GM21526 (cell line): ENCODE data around the gene DKKL1.
"Not testable (repeated sequence)": the region's sequence is repeated elsewhere in the genome, so short reads cannot be mapped to it uniquely, and the experiment has no call there.

ENCODE experiments used
- ATAC-seq: cut with Tn5 transposase; IDR thresholded peaks from one replicate; pipeline ENCODE4 v1.9.1; 2021; ENCODE audit warnings: moderate library complexity; ENCODE audit not compliant: unreplicated experiment, low FRiP score

The DKKL1 gene

GRCh38 chr19:49359851-49360820 is 3.5 kb upstream of the DKKL1 start:
- ATAC-seq, result no peak

DNA sequence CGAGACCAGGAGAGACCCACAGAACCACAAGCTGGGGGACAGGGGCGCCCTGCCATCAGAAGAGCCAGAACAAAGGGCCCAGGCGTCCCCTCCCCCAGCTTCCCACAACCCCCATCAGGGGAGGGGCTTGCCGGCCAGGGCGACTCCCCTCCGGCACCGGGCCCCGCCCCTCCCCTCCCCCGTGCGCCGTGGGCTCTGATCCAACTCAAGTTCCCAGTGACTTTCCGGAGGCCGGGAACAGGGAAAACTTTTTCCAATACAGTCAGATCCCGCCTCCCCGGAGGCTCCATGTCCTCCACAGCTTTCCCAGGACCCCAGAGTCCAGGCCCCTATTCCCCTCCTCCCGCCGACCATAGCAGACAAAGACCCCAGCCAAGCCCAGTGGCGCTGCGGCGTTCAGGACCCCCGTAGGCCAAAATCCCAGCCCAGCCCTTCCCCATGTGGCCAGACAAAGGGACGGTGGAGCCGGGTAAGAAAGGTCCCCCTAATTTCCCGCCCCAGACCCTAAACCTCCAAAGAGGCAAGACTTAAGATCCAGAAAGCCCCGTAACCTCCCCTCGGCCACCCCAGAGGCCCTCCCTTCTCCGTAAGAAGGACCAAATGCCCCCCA is 2.1 kb upstream of the DKKL1 start:
- no peak for ATAC-seq

DNA sequence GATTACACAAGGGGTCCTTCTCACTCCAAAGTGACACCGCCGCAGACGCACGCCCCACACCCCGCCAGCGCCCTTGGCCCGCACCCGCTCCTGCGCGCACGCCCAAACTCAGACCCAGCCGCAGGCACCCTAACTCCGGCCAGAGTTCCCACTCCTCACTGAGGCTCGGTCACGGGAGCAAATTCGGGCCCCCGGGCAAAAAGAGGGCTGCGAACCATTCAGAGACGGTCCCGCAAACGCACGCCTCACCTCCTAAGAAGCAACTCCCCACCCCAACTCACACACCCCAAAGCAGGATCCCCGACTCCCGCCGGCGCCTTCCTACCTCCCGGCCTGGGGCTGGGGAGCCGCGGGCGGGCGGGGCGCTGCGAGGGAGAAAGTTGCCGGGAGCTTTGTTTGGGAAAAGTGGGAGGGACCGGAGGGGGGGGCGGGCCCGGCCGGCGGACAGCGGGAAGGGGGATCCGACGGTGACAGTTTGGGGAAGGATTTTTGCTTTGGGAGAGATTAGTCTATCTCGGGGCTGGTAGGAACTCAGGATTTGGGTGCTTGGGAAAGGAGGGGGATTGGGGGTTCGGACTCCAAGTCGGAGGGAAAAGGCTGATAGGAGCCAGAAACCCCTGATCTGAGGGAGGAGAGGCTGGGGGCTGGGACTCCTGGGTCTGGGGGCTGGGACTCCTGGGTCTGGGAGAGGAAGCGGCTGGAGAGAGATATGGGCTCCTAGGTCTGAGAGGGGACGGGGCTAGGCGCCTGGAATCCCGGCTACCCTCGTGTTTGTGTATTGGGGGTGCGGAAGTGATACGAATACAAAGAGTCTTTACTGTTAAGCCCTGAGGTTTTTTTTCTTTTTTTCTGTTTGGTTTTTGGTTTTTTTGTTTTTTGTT is 1.4 kb upstream of the DKKL1 start, which contains the start of gene TEAD2:
Gene TEAD2, minus strand, starts transcription at position 369 of the 881 bp plus-strand sequence. CDS start 2,341 bp downstream, outside the sequence.
- no peak for ATAC-seq

DNA sequence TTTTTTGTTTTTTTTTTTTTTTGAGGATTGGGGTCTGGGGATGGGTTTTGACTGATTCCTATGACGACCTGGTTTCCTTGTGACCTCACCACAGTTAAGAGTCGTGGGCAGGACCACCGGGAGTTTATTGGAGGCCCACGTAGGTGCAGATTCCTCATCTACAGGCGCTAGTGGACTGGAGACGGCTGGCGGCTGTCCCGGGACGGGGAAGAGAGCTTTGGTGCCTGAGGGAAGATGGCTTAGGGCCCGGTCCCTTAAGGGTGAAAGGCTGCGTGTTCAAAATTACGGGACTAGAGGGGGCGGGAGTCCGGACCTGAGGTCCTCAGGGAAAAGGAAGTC is 779 bp upstream of the DKKL1 start:
- ATAC-seq, result no peak

DNA sequence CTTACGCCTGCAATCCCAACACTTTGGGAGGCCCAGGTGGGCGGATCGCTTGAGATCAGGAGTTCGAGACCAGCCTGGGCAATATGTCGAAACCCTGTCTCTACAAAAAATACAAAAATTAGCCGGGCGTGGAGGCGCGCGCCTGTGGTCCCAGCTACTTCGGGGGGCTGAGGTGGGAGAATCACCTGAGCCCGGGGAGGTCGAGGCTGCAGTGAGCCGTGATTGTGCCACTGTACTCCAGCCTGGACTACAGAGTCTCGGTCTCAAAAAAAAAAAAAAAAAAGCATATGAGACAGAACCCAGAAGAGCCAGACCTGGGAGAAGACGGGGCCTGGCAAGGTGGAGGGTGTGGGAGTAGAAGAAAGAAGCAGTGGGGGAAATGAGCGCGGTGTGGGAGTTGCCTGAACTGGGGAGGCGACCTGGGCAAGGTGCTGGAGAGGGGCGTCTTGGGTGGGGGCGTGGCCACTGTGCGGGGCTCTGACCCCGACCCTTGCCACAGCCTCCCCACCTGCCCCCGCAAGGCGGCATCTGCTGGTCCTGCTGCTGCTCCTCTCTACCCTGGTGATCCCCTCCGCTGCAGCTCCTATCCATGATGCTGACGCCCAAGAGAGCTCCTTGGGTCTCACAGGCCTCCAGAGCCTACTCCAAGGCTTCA is 533 bp downstream of the DKKL1 start:
- no peak for ATAC-seq

DNA sequence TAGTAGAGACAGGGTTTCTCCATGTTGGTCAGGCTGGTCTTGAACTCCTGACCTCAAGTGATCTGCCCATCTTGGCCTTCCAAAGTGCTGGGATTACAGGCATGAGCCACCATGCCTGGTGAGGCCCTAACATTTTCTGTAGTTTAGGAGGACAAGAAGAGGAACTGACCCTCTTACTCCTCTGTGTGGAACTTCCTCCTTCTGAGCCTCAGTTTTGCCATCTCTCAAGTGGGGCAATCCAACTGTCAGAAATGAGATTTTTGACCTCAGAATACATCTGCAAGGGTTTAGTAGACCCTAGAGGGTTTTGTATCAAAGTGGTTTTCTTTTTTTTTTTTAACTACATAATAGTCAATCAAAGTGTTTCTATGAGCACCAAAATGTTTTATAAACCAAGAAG is 2.4 kb downstream of the DKKL1 start:
- ATAC-seq, result no peak

GRCh38 chr19:49368711-49369358 is 5.2 kb downstream of the DKKL1 start:
- ATAC-seq, result no peak

DNA sequence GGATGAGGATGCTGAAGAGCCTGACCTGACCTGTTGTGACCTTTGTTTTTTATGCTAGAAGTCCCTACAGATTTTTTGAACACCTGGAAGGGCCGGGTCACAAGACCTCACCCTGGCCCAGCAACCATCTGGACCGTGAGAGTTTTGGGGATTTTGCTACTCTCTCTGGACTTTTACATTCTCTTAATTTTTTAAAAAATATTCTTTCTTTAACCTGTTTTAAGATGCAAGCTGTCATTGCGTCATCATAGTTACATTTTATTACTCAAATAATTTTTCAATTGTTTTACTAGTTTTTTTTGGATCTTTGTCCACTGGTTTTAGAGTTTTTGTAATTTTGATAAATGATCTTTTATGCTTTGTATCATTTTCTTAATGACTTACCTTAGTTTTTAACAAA is 7.5 kb downstream of the DKKL1 start:
- ATAC-seq, result no peak

GRCh38 chr19:49373174-49373573 is 9.5 kb downstream of the DKKL1 start:
- ATAC-seq, result not testable (repeated sequence)

DNA sequence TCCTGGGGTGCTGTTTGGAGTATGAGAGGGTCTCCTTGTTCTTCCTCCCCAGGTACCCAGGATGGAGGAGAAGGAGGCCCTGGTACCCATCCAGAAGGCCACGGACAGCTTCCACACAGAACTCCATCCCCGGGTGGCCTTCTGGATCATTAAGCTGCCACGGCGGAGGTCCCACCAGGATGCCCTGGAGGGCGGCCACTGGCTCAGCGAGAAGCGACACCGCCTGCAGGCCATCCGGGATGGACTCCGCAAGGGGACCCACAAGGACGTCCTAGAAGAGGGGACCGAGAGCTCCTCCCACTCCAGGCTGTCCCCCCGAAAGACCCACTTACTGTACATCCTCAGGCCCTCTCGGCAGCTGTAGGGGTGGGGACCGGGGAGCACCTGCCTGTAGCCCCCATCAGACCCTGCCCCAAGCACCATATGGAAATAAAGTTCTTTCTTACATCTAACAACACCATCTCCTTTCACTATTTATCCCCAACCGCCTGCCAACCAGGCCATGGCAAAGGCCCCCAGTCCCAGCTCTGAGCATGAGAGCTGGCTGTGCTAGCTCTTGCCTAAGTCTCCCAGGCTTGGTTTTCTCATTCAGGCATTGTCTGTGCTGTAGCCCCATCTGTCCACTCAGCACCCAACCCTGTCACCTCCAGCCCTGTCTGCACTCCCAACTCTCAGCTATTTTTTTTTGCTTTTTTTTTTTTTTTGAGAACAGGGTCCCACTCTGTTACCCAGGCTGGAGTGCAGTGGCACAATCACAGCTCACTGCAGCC is 11.2 kb downstream of the DKKL1 start:
- no peak for ATAC-seq

- ATAC-seq, result no peak
Measured at GRCh38 chr19:49378512-49378911, 14.8 kb downstream of the DKKL1 start.

GRCh38 chr19:49380391-49380790 is 16.7 kb downstream of the DKKL1 start:
- no peak for ATAC-seq

DNA sequence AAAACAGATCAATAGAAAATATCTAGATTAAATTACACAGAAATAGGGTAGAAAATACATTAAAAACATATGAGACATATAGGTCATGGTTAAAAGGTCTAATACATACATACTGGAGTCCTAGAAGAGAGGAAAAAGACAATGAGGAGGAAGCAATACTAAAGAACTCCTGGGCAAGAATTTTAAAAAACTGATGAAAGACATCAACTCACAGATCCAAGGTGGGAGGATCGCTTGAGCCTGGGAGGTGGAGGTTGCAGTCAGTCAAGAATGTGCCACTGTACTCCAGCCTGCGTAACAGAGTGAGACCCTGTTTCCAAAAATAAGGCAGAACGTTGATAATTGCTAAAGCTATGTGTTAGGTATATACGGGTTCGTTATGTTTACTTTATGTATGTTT is 19.0 kb downstream of the DKKL1 start:
- ATAC-seq, result no peak

- no peak for ATAC-seq
Measured at GRCh38 chr19:49383599-49383998, 19.9 kb downstream of the DKKL1 start.

GRCh38 chr19:49387936-49388372 is 24.3 kb downstream of the DKKL1 start, which contains the start of gene KASH5:
Gene KASH5, plus strand, starts transcription at chr19:49388249. Its CDS starts 2,635 bp downstream, at chr19:49390884.
- no peak for ATAC-seq

DNA sequence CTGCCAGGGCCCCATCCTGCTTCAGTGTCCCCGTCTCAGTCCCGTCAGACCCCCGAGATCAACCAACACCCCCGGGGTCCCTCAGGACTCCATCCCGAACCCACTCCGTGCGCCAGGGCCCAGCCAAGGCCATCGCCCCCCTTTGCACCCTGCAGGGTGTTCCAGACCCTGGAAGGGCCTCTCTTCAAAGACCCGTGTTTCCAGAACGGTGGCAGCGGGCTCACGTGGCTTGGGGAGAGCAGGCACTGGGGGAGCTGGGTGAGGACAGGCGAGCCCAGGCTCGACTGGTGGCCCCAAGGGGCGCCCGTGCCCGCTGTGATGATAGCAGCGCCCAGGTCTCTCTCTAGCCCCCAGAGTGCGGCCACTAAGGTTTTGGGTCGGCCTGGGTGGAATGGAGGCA is 25.7 kb downstream of the DKKL1 start:
- no peak for ATAC-seq

DNA sequence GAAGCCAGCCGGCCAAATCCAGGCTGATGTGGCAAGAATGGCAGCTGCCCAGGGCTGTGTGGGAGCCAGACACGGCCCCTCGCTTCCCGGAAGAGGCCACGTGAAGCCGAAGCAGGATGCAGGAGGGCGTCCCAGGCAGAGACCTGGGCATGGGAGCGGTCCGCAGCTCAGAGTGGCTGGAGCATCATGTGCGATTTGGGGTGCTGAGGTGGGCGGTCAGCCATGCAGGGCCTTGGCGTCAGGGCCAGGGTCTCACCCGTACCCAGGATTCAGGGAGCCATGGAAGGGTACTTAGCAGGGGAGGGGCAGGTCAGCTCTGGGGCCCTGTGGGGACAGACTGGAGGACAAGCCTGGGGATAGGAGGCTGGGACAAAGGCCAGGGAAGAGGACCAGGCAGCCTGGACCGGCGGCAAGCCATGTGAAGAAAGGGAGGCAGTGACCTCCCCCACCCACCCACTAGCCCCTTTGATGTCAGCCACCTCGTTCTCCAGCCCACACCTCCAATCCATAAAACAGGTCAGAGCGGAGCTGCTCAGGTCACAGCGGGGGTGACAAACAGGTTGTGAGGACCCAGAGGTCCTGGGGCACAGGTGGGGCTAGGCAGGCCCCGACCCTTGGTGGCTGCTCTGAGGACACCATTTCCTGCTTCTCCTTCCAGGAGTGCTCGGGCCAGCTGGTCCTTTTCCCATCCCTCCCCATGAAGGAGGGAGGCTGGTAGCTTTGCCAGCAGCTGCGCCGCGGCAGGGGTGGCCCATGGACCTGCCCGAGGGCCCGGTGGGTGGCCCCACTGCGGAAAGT is 26.7 kb downstream of the DKKL1 start:
- ATAC-seq, result no peak

GRCh38 chr19:49390929-49391359 is 27.3 kb downstream of the DKKL1 start:
- no peak for ATAC-seq
